Amniotic epithelial cell (primary cell): ENCODE measurements around the gene PGGHG.
A peak's percentile ranks its signal among the peaks of the same experiment; 100 is the strongest.

Experiments
- DNase-seq: peaks from one replicate; pipeline ENCODE4 v3.0.0-alpha.2; 2010; ENCODE audit warnings: low read depth

Gene PGGHG

DNA sequence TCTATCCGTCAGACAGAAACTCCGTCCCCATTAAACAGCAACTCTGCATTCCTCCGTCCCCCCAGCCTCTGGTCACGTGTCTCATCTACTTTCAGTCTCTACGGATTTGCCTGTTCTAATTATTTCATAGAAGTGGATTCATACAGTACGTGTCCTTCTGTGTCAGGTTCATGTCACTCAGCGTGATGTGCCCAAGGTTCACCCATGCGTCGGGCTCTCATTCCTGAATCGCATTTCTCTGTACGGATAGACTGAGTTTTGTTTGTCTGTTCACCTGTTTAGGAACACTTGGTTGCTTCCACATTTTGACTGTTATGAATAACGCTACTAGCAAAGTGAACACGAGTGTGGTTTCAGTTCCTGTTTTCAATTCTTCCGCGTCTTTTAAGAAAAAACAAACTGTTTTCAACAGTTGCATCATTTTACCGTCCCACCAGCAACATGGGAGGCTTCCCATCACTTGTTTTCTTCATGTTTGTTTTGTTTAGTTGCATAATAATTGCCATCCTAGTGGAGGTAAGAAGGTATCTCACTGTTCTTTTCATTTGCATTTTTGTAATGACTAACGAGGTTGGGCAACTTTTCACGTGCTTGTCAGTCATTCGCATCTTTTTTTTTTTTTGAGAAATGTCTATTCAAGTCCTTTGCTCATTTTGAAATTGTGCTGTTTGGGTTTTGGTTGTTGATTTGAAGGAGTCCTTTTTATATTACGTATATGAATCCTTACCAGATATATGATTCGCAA lies 19.6 kb upstream of the PGGHG start:
- DNase-seq, result peak; percentile 47

- no peak for DNase-seq
Observed at GRCh38 chr11:270451-271318, 18.2 kb upstream of the PGGHG start.

- DNase-seq, result no peak
Observed at GRCh38 chr11:271319-271715, 17.6 kb upstream of the PGGHG start.

DNA sequence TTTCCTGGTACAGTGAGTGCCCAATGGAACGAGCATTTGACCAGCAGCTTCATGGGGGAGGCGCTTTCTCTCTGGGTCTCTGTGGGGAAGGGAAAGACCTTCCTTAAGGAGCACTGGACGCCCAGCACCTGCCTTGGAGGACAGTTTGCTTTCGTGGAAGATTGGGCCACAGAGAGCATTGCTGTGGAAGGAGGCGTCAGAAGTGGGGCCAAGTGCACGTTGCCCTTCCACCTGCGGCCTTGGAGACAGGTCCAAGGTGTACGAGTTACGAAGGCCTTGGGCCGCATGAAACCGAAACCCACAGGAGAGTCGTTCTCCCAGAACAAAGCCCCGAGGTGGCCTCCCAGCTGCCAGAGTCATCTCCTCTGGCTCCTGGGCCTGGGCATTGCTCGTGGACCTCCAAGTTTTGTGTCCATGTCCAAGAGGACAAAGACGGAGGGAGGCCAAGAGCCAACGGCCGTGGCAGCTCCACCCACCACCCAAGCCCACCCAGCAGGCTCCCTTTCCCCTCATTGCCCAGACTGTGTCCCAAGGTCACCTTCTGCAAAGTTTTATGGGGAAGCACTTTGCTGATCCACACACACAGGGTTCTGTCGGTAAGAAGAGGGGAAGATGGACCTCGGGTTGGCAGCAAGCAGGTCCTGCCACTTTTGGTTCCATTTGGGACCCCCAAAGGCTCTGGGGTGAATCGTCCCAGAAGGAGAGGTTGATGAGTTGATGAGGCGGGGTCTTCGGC lies 16.6 kb upstream of the PGGHG start:
- DNase-seq, result no peak

DNA sequence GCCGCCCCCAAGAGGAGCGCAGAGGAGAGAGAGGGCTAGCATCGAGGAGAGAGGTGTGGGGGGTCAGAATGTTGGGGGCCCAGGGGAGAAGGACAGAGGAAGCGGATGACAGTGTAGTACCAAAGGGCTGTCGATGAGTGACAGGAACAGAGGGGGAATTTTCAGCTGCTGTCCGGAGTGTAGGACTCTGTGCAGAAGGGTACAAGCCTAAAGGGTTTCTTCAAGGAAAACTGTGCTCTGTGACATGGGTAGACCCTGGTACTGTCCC lies 16.1 kb upstream of the PGGHG start:
- no peak for DNase-seq

- no peak for DNase-seq
Observed at GRCh38 chr11:276219-276618, 12.7 kb upstream of the PGGHG start.

GRCh38 chr11:278001-278951 lies 10.7 kb upstream of the PGGHG start, which contains the start of gene NLRP6:
Gene NLRP6, plus strand, starts transcription at chr11:278407. Its CDS starts 163 bp downstream, at chr11:278570.
- DNase-seq, result no peak

DNA sequence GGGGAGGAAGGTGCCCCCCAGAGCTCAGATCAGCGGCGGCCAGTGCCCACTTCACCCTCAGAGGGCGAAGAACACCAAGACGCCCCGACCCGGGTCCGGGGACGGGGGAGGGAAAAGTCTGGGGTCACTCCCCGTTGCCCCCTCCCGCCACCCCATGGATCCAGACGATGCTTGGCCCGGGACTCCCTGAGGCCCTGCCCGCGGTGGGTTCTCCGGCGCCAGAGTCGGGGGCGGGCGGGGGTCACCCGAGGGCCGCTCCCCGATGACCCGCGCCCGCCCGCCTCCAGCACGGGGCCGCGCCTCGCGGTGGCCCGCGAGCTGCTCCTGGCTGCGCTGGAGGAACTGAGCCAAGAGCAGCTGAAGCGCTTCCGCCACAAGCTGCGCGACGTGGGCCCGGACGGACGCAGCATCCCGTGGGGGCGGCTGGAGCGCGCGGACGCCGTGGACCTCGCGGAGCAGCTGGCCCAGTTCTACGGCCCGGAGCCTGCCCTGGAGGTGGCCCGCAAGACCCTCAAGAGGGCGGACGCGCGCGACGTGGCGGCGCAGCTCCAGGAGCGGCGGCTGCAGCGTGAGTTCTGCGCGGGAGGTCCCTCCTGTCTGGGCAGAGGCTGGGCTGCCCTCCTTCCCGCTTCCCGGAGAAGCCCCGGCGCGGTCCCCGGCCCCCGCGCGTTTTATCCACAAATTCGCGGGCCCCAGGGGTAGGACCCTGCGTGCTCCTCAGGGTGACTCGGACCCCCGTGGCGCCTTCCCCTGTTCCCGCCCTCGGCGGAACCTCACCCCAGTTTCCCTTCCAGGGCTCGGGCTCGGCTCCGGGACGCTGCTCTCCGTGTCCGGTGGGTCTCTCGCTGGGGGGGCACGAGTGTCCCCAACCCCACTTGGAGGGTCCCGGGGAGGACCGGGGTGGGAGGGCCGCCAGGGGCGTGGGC lies 9.6 kb upstream of the PGGHG start:
- no peak for DNase-seq

DNA sequence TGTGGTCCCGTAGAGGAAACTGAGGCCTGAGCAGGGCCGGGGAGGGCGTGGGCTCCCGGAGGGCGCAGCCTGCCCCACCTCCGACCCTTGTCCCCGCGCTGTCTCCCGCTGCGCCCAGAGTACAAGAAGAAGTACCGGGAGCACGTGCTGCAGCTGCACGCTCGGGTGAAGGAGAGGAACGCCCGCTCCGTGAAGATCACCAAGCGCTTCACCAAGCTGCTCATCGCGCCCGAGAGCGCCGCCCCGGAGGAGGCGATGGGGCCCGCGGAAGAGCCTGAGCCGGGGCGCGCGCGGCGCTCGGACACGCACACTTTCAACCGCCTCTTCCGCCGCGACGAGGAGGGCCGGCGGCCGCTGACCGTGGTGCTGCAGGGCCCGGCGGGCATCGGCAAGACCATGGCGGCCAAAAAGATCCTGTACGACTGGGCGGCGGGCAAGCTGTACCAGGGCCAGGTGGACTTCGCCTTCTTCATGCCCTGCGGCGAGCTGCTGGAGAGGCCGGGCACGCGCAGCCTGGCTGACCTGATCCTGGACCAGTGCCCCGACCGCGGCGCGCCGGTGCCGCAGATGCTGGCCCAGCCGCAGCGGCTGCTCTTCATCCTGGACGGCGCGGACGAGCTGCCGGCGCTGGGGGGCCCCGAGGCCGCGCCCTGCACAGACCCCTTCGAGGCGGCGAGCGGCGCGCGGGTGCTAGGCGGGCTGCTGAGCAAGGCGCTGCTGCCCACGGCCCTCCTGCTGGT lies 8.8 kb upstream of the PGGHG start:
- peak; percentile 21 for DNase-seq

DNA sequence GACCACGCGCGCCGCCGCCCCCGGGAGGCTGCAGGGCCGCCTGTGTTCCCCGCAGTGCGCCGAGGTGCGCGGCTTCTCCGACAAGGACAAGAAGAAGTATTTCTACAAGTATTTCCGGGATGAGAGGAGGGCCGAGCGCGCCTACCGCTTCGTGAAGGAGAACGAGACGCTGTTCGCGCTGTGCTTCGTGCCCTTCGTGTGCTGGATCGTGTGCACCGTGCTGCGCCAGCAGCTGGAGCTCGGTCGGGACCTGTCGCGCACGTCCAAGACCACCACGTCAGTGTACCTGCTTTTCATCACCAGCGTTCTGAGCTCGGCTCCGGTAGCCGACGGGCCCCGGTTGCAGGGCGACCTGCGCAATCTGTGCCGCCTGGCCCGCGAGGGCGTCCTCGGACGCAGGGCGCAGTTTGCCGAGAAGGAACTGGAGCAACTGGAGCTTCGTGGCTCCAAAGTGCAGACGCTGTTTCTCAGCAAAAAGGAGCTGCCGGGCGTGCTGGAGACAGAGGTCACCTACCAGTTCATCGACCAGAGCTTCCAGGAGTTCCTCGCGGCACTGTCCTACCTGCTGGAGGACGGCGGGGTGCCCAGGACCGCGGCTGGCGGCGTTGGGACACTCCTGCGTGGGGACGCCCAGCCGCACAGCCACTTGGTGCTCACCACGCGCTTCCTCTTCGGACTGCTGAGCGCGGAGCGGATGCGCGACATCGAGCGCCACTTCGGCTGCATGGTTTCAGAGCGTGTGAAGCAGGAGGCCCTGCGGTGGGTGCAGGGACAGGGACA lies 8.0 kb upstream of the PGGHG start:
- no peak for DNase-seq

GRCh38 chr11:281486-282161 lies 7.3 kb upstream of the PGGHG start:
- DNase-seq, result no peak

DNA sequence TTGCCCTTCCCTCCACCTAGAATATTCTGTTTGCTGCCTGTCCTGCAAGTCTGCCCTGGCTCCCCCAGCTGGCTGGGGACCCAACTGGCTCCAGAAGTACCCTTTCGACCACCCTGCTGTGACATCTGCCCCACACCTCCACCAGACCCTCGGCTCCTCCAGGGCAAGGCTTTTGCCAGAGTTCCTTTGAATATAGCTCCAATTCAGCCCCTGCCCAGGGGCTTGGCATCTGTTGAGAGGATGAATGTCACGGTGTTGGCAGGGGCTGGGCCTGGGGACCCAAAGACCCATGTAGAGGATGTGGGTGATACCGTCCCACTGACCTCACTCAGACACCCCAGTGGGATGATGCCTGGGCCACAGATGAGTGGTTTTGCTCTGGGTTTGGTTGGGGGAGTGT lies 6.8 kb upstream of the PGGHG start:
- no peak for DNase-seq

DNA sequence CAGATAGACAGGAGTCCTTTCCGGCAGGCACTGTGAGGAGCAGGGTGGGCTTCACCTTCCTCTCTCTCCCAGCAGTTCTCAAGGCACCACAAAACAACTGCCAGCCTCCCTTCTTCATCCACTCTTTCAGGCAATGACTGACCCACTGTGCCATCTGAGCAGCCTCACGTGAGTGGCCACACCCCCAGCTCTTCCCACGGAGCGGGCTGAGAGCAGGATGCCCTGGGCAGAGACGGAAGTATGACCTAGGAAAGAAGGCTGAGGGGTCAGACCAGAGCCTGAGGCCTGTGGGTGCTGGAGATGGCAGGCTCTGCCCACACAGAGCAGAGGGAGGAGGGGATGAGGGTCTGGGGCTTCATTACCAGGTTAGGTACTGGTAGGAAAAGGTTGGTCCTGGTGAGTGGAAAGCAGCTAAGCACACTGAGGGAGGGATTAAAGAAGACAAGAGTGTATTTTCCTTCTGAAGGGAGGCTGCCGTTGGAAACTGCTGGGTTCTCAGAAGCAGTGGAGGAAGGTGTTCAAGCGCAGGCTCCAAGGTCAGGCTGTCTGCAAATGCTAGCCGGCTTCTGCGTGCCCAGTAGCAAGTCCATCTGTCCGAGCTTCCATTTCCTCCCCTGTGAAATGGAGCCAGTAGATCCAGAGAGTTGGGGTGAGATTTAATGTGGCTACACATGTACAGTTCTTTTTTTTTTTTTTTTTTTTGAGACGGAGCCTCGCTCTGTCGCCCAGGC lies 6.1 kb upstream of the PGGHG start:
- no peak for DNase-seq

DNA sequence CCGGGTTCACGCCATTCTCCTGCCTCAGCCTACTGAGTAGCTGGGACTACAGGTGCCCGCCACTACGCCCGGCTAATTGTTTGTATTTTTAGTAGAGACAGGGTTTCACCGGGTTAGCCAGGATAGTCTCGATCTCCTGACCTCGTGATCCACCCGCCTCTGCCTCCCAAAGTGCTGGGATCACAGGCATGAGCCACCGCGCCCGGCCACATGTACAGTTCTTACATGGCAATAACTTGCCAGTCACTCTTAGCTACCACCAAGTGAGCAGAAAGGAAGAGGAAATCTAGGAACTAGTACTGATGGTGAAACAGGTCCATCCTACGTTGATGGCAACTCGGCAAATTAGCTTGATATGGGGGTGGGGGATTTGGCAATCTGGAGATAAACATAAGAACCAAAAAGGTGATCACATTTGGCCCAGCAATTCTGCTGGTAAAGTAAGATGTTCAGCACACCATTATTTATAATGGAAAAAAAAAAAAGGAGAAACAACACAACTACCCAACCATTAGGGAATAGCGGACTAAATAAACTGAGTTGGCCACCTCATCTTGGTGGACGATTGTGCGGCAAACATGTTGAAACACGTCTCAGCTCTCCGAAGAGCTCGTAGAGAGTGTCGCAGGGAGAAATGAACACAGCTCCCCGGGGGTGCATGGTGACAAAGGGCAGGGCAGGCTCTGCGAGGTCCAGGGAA lies 5.4 kb upstream of the PGGHG start:
- no peak for DNase-seq

DNA sequence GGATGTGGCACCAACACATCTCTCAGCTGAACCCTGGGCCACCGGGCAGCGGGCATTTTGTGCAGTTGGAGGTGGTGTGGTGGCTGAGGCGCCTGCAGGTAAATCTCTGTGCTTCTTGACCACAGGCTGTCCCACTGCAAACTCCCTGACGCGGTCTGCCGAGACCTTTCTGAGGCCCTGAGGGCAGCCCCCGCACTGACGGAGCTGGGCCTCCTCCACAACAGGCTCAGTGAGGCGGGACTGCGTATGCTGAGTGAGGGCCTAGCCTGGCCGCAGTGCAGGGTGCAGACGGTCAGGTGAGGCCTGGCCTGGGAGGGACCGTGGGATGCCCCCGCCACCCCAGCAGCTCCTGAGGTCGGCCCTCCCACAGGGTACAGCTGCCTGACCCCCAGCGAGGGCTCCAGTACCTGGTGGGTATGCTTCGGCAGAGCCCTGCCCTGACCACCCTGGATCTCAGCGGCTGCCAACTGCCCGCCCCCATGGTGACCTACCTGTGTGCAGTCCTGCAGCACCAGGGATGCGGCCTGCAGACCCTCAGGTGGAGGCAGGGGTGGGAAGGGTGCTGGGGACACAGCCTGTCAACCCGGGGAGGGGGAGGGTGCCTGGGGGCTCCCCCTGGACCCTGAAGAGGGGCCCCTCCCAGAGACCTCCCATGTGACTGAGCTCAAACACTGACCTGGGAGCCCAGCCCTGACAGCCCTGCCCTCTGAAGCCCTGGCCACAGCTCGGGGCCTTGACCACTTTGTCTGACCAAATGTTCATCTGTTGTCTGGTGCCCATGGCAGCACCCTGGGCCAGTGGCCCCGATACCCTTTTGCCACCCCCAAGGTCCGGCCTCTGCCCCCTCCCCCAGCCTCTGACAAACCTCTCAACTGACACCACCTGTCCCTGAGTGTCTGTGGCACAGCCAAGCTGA lies 4.6 kb upstream of the PGGHG start:
- no peak for DNase-seq
